Subcutaneous abdominal adipose tissue (tissue), 5 donors: ENCODE measurements around the gene GPR146.
A peak's percentile ranks its signal among the peaks of the same experiment; 100 is the strongest.

Source experiments
- H3K27ac ChIP-seq: one replicate; pipeline ENCODE4 v1.7.0; 2013; ENCODE audit warnings: low read depth, mild to moderate bottlenecking, inconsistent platforms, low read length, moderate library complexity
- H3K27me3 ChIP-seq, 5 donors: one replicate each; pipeline ENCODE4 v1.7.0; 2013; ENCODE audit warnings: low read length in 5 of 5, inconsistent platforms in 1 of 5; ENCODE audit not compliant: control insufficient read depth in 5 of 5, insufficient read depth in 4 of 5
- H3K36me3 ChIP-seq, 5 donors: one replicate each; pipeline ENCODE4 v1.7.0; 2013; ENCODE audit warnings: low read length in 5 of 5; ENCODE audit not compliant: control insufficient read depth in 5 of 5, insufficient read depth in 5 of 5
- H3K4me1 ChIP-seq, 5 donors: one replicate each; pipeline ENCODE4 v1.7.0; 2013; ENCODE audit warnings: low read length in 5 of 5, mild to moderate bottlenecking in 3 of 5, moderate library complexity in 1 of 5; ENCODE audit not compliant: control insufficient read depth in 5 of 5, insufficient read depth in 5 of 5
- H3K4me3 ChIP-seq, 5 donors: one replicate each; pipeline ENCODE4 v1.7.0; 2013; ENCODE audit warnings: low read length in 5 of 5, low read depth in 1 of 5
- H3K9ac ChIP-seq, 5 donors: one replicate each; pipeline ENCODE4 v1.7.0; 2013; ENCODE audit warnings: low read length in 5 of 5, mild to moderate bottlenecking in 4 of 5, moderate library complexity in 3 of 5
- H3K9me3 ChIP-seq, 5 donors: one replicate each; pipeline ENCODE4 v1.7.0; 2013; ENCODE audit warnings: low read length in 5 of 5; ENCODE audit not compliant: control insufficient read depth in 5 of 5
- donor health status: healthy.
- donor health status: healthy.
- donor health status: healthy.
- donor health status: healthy.
- donor health status: healthy.

Gene GPR146

GRCh38 chr7:1074593-1075431 is 30.5 kb downstream of the GPR146 start:
- Histone ChIP-seq H3K9me3 (no peaks in the 10 kb centered on the region), H3K9ac (no peak overlapping the region), H3K27me3 (no peaks in the 10 kb centered on the region), H3K36me3 (peaks cover 0 to 2% (median 0%) of the 10 kb centered on the region in 5 donors), H3K4me3 (no peak overlapping the region), H3K27ac (no peak overlapping the region), H3K4me1 (peaks cover 12 to 40% (median 24%) of the 10 kb centered on the region in 5 donors)

- H3K27me3 ChIP-seq: no peaks in the 10 kb centered on the region
- H3K4me1 ChIP-seq: peaks cover 12 to 48% (median 24%) of the 10 kb centered on the region in 5 donors
- peaks cover 0 to 2% (median 0%) of the 10 kb centered on the region in 5 donors for H3K36me3 ChIP-seq
- H3K9ac ChIP-seq: peak overlapping the region in 3 of 5 donors; percentile 9 to 90 (median 22)
- H3K27ac ChIP-seq: peak overlapping the region; percentile 60
- no peaks in the 10 kb centered on the region for H3K9me3 ChIP-seq
- peak overlapping the region; percentile 43 to 61 (median 45) for H3K4me3 ChIP-seq
These were observed 32.1 kb downstream of the GPR146 start for GRCh38 chr7:1076184-1077072.

- no peak overlapping the region for H3K4me3 ChIP-seq
- H3K4me1 ChIP-seq: peaks cover 12 to 67% (median 36%) of the 10 kb centered on the region in 5 donors
- no peaks in the 10 kb centered on the region for H3K27me3 ChIP-seq
- no peaks in the 10 kb centered on the region for H3K9me3 ChIP-seq
- no peaks in the 10 kb centered on the region for H3K36me3 ChIP-seq
- H3K9ac ChIP-seq: no peak overlapping the region
- H3K27ac ChIP-seq: no peak overlapping the region
These were observed 34.2 kb downstream of the GPR146 start for GRCh38 chr7:1078519-1078918.

- no peaks in the 10 kb centered on the region for H3K9me3 ChIP-seq
- peaks cover 15 to 72% (median 41%) of the 10 kb centered on the region in 5 donors for H3K4me1 ChIP-seq
- no peak overlapping the region for H3K27ac ChIP-seq
- no peak overlapping the region for H3K4me3 ChIP-seq
- no peaks in the 10 kb centered on the region for H3K27me3 ChIP-seq
- no peak overlapping the region for H3K9ac ChIP-seq
- no peaks in the 10 kb centered on the region for H3K36me3 ChIP-seq
These were observed 34.6 kb downstream of the GPR146 start for GRCh38 chr7:1078985-1079384.

GRCh38 chr7:1079546-1079945 is 35.2 kb downstream of the GPR146 start:
- Histone ChIP-seq H3K9ac (no peak overlapping the region), H3K4me3 (no peak overlapping the region), H3K36me3 (no peaks in the 10 kb centered on the region), H3K9me3 (no peaks in the 10 kb centered on the region), H3K27me3 (no peaks in the 10 kb centered on the region), H3K27ac (no peak overlapping the region), H3K4me1 (peaks cover 15 to 77% (median 46%) of the 10 kb centered on the region in 5 donors)

GRCh38 chr7:1080252-1080920 is 36.0 kb downstream of the GPR146 start:
- Histone ChIP-seq H3K27ac (no peak overlapping the region), H3K4me1 (peaks cover 20 to 86% (median 55%) of the 10 kb centered on the region in 5 donors), H3K9me3 (no peaks in the 10 kb centered on the region), H3K36me3 (no peaks in the 10 kb centered on the region), H3K4me3 (no peak overlapping the region), H3K9ac (no peak overlapping the region), H3K27me3 (no peaks in the 10 kb centered on the region)

- Histone ChIP-seq H3K27ac (no peak overlapping the region), H3K4me1 (peaks cover 20 to 89% (median 58%) of the 10 kb centered on the region in 5 donors), H3K36me3 (no peaks in the 10 kb centered on the region), H3K4me3 (no peak overlapping the region), H3K9ac (no peak overlapping the region), H3K27me3 (no peaks in the 10 kb centered on the region), H3K9me3 (no peaks in the 10 kb centered on the region)
These were observed 36.5 kb downstream of the GPR146 start for GRCh38 chr7:1080921-1081255.

GRCh38 chr7:1081336-1081735 is 37.0 kb downstream of the GPR146 start:
- Histone ChIP-seq H3K27ac (no peak overlapping the region), H3K9me3 (no peaks in the 10 kb centered on the region), H3K4me1 (peaks cover 22 to 89% (median 58%) of the 10 kb centered on the region in 5 donors), H3K36me3 (no peaks in the 10 kb centered on the region), H3K9ac (no peak overlapping the region), H3K4me3 (no peak overlapping the region), H3K27me3 (no peaks in the 10 kb centered on the region)

- Histone ChIP-seq H3K9ac (peak overlapping the region in 1 of 5 donors; percentile 17), H3K27ac (no peak overlapping the region), H3K9me3 (no peaks in the 10 kb centered on the region), H3K36me3 (no peaks in the 10 kb centered on the region), H3K27me3 (no peaks in the 10 kb centered on the region), H3K4me1 (peaks cover 17 to 89% (median 58%) of the 10 kb centered on the region in 5 donors), H3K4me3 (no peak overlapping the region)
These were observed 37.6 kb downstream of the GPR146 start for GRCh38 chr7:1081931-1082401.
